B cell (primary cell): ENCODE measurements around the gene IQSEC3. TPM values are rescaled to one million over a fixed set of nuclear protein-coding genes. Genes with fewer than 3 reads are reported as not detected.

Experiments used
- ATAC-seq: fragments of 200-7000 bp; cut with Tn5 transposase; one replicate; pipeline ENCODE4 v1.10.0; 2021; ENCODE audit warnings: low read depth, mild to moderate bottlenecking, moderate number of reproducible peaks, moderate library complexity
- CTCF ChIA-PET: fragments of 350-600 bp; sonication (Branson Sonifier 250); formaldehyde crosslinking; loops from one replicate; lab custom pipeline; 2021; ENCODE audit warnings: antibody characterized with exemption, inconsistent platforms; lab: Charles Lee
- POLR2A ChIA-PET: fragments of 350-600 bp; sonication (Branson Sonifier 250); formaldehyde crosslinking; loops from one replicate; lab custom pipeline; 2021; ENCODE audit warnings: antibody characterized with exemption; lab: Charles Lee
- DNase-seq: peaks from one replicate; pipeline ENCODE4 v3.0.0; 2013
- H2AFZ ChIP-seq: 2 replicates; pipeline ENCODE4 v1.6.1; 2012; ENCODE audit warnings: mild to moderate bottlenecking, low read depth, low read length; ENCODE audit not compliant: insufficient read depth, poor library complexity, severe bottlenecking
- H3K27ac ChIP-seq, 2 donors: 1 replicate in 1 of 2; 2 replicates in 1 of 2; pipeline ENCODE4 v1.5.1; 2012 to 2013; ENCODE audit warnings: low read length in 2 of 2, mild to moderate bottlenecking in 2 of 2, moderate library complexity in 1 of 2
- H3K27me3 ChIP-seq, 4 experiments: fragments of 200-600 bp in 1 of 4; sonication (generic) in 1 of 4; replicated peaks in 1 of 4; 1 replicate in 2 of 4; 2 replicates in 2 of 4; pipeline versions ENCODE4 v1.6.1 to v1.7.0; 2013 to 2016; ENCODE audit warnings: low read length in 3 of 4, mild to moderate bottlenecking in 2 of 4, mixed read lengths in 1 of 4, moderate library complexity in 1 of 4; ENCODE audit not compliant: insufficient read depth in 4 of 4, control insufficient read depth in 3 of 4; ENCODE audit errors: control extremely low read depth in 1 of 4
- H3K36me3 ChIP-seq, 2 experiments: replicated peaks in 1 of 2; 1 replicate in 1 of 2; 2 replicates in 1 of 2; pipeline versions ENCODE4 v1.6.1 to v1.7.1; 2013; ENCODE audit warnings: low read length in 1 of 2; ENCODE audit not compliant: insufficient read depth in 2 of 2, control insufficient read depth in 1 of 2; ENCODE audit errors: control extremely low read depth in 1 of 2, extremely low read depth in 1 of 2
- H3K4me1 ChIP-seq, 2 donors: fragments of 200-600 bp in 1 of 2; sonication (generic) in 1 of 2; 1 replicate in 1 of 2; 2 replicates in 1 of 2; pipeline versions ENCODE4 v1.5.1 to v1.6.1; 2013 to 2017; ENCODE audit warnings: low read length in 2 of 2; ENCODE audit not compliant: control insufficient read depth in 2 of 2, insufficient read depth in 2 of 2
- H3K4me2 ChIP-seq: replicated peaks from 2 replicates; pipeline ENCODE3; 2012; ENCODE audit warnings: mild to moderate bottlenecking, low read depth, low read length; ENCODE audit not compliant: poor library complexity, severe bottlenecking
- H3K4me3 ChIP-seq, 5 experiments: fragments of 200-600 bp in 1 of 5; sonication (generic) in 1 of 5; 1 replicate in 3 of 5; 2 replicates in 2 of 5; pipeline versions ENCODE4 v1.5.1 to v1.7.0; 2011 to 2016; ENCODE audit warnings: low read length in 4 of 5, mild to moderate bottlenecking in 4 of 5, low read depth in 2 of 5, control low read depth in 1 of 5, moderate library complexity in 1 of 5; ENCODE audit not compliant: insufficient read depth in 1 of 5; ENCODE audit errors: control extremely low read depth in 1 of 5, extremely low read depth in 1 of 5
- H3K79me2 ChIP-seq: fragments of 200-600 bp; sonication (generic); one replicate; pipeline ENCODE4 v1.6.0; 2016; ENCODE audit warnings: low read length; ENCODE audit not compliant: control insufficient read depth, insufficient read depth
- H3K9ac ChIP-seq: fragments of 200-600 bp; sonication (generic); 2 replicates; pipeline ENCODE4 v1.6.1; 2017; ENCODE audit warnings: mild to moderate bottlenecking, low read length, moderate library complexity
- H3K9me3 ChIP-seq, 3 donors: one replicate each; pipeline versions ENCODE4 v1.6.1 to v1.7.1; 2013; ENCODE audit warnings: low read length in 2 of 3; ENCODE audit not compliant: control insufficient read depth in 2 of 3, insufficient read depth in 1 of 3; ENCODE audit errors: control extremely low read depth in 1 of 3
- H4K20me1 ChIP-seq: 2 replicates; pipeline ENCODE4 v1.6.0; 2012; ENCODE audit warnings: mild to moderate bottlenecking, low read length; ENCODE audit not compliant: insufficient read depth, control insufficient read depth, poor library complexity, severe bottlenecking
- H3K27ac Mint-ChIP-seq: one replicate; pipeline ENCODE4 v1.8.0; 2021; ENCODE audit warnings: mixed read lengths
- H3K27me3 Mint-ChIP-seq: one replicate; pipeline ENCODE4 v1.8.0; 2021; ENCODE audit warnings: mixed read lengths
- H3K4me1 Mint-ChIP-seq: one replicate; pipeline ENCODE4 v1.8.0; 2021; ENCODE audit warnings: mixed read lengths
- H3K4me3 Mint-ChIP-seq: one replicate; pipeline ENCODE4 v1.8.0; 2021; ENCODE audit warnings: mixed read lengths
- H3K9me3 Mint-ChIP-seq: one replicate; pipeline ENCODE4 v1.8.0; 2022; ENCODE audit warnings: mixed read lengths; ENCODE audit not compliant: insufficient read depth
- EZH2 ChIP-seq: IDR thresholded peaks from 2 replicates; pipeline ENCODE4 v1.6.1; 2012; ENCODE audit warnings: borderline replicate concordance, low read depth, mild to moderate bottlenecking, moderate library complexity, low read length; ENCODE audit not compliant: insufficient read depth, poor library complexity, severe bottlenecking
- WGBS: methylation state at CpG from one replicate; pipeline ENCODE4 v1.1.5; 2013; ENCODE audit warnings: missing lambda C conversion rate; ENCODE audit not compliant: insufficient coverage; 5-methylcytosine and 5-hydroxymethylcytosine counted together
- intact Hi-C: fragments of 100-400 bp; cut with micrococcal nuclease; formaldehyde crosslinking; loops from one replicate; pipeline ENCODE4 v1.10.0; 2022
- polyA plus RNA-seq: library from polyadenylated mRNA; depleted of rRNA; stranded (reverse); fragments of >200 nt; gene quantifications from 2 replicates; pipeline ENCODE4 v1.2.3, GENCODE V29; 2012
- total RNA-seq, 2 donors: library from RNA; stranded (reverse); fragments of 120-200 nt in 1 of 2; gene quantifications; 1 replicate in 1 of 2; 2 replicates in 1 of 2; pipeline versions ENCODE4 v1.2.3 to v1.2.4, GENCODE V29; 2013 to 2022
- TF ChIP-seq, protein P1 (sequence below): fragments of 200-600 bp; IDR thresholded peaks from one replicate; pipeline ENCODE4 v1.8.0; 2022; ENCODE audit warnings: antibody characterized with exemption, mild to moderate bottlenecking

Gene IQSEC3
- total and polyA plus RNA-seq, 2 donors (not counting 1 experiment from before 2014, with no cell fraction given) = 0.01 to 1.8 TPM

DNA sequence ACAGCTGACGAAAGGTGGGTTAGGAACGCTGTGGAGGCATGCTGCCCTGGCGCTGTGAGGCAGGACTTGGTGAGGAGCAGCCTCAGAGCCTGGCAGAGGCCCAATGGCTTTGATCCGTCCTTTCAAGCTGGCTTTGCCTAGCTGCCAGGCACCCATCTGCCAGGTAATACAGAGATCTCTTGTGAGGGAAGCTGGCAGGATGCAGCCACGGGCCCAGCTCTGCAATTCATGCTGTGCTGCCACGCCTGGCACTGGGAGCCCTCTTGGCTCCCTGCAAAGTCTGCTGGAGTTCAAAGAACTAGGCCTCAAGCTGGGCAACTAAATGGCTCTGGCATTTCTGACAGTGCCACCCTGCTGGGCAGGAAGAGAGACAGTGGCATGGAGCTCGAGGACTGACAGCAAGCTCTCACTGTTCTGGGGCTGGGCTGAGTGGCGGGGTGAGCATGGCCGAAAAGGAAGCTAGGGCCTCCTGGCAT, 18.7 kb downstream of the IQSEC3 start:
- H3K27ac Mint-ChIP-seq = no peak overlapping the region

DNA sequence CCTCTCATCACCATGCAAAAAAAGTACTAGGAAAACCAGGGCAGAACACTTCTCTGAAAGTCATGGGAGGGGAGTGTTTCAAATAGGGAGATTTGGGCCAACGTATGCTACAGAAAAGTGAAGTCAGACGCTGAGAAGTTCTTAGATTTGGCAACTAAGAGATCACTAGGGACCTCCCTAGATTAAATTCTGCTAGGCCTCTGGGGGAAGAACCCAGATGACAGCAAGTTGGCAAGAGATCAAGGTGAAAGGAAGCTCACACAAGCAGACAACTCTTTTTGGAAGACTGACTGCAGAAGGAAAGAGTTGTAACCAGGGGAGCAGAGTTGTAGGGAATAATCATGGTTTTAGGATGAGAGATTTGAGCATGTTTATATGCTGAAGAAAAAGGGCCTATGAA, 20.7 kb downstream of the IQSEC3 start:
- H3K27ac Mint-ChIP-seq = no peak overlapping the region
- no peaks in the 10 kb centered on the region for H4K20me1 ChIP-seq
- H3K27me3 Mint-ChIP-seq = peaks cover 20% of the 10 kb centered on the region
- H3K9me3 ChIP-seq = peaks cover 5 to 19% (median 5%) of the 10 kb centered on the region in 3 donors
- H3K9ac ChIP-seq = no peak overlapping the region
- CTCF ChIA-PET = no interaction called here
- peaks cover 0 to 7% (median 0%) of the 10 kb centered on the region in 4 experiments for H3K27me3 ChIP-seq
- TF ChIP-seq, protein P1, sequence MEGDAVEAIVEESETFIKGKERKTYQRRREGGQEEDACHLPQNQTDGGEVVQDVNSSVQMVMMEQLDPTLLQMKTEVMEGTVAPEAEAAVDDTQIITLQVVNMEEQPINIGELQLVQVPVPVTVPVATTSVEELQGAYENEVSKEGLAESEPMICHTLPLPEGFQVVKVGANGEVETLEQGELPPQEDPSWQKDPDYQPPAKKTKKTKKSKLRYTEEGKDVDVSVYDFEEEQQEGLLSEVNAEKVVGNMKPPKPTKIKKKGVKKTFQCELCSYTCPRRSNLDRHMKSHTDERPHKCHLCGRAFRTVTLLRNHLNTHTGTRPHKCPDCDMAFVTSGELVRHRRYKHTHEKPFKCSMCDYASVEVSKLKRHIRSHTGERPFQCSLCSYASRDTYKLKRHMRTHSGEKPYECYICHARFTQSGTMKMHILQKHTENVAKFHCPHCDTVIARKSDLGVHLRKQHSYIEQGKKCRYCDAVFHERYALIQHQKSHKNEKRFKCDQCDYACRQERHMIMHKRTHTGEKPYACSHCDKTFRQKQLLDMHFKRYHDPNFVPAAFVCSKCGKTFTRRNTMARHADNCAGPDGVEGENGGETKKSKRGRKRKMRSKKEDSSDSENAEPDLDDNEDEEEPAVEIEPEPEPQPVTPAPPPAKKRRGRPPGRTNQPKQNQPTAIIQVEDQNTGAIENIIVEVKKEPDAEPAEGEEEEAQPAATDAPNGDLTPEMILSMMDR = no peak
- no peak for TF ChIP-seq EZH2
- H3K9me3 Mint-ChIP-seq = no peaks in the 10 kb centered on the region
- DNase-seq (no peak), ATAC-seq (no peak)
- WGBS = 71% methylated on average over 2 of the region's 2 CpGs
- no peak overlapping the region for H3K27ac ChIP-seq
- intact Hi-C loops = no loop called here
- no peak overlapping the region for H2AFZ ChIP-seq
- H3K4me3 ChIP-seq = no peak overlapping the region
- POLR2A ChIA-PET = no interaction called here
- H3K36me3 ChIP-seq = no peaks in the 10 kb centered on the region
- no peak overlapping the region for H3K4me3 Mint-ChIP-seq
- no peaks in the 10 kb centered on the region for H3K4me1 Mint-ChIP-seq
- no peak overlapping the region for H3K4me2 ChIP-seq
- no peaks in the 10 kb centered on the region for H3K4me1 ChIP-seq
- H3K79me2 ChIP-seq = no peaks in the 10 kb centered on the region

More for the DNA sequence above, 18.7 kb downstream of the IQSEC3 start:
- TF ChIP-seq, protein P1 = no peak
- TF ChIP-seq EZH2 = no peak
- POLR2A ChIA-PET = no interaction called here
- Histone ChIP-seq H2AFZ (no peak overlapping the region), H3K79me2 (no peaks in the 10 kb centered on the region), H3K9ac (no peak overlapping the region), H3K27me3 (peaks cover 0 to 17% (median 2%) of the 10 kb centered on the region in 4 experiments), H3K4me2 (no peak overlapping the region), H3K9me3 (peaks cover 2 to 5% (median 3%) of the 10 kb centered on the region in 3 donors), H3K27ac (no peak overlapping the region), H3K4me3 (no peak overlapping the region), H3K36me3 (no peaks in the 10 kb centered on the region), H4K20me1 (no peaks in the 10 kb centered on the region), H3K4me1 (no peaks in the 10 kb centered on the region)
- H3K27me3 Mint-ChIP-seq = peaks cover 35% of the 10 kb centered on the region
- H3K9me3 Mint-ChIP-seq = no peaks in the 10 kb centered on the region
- intact Hi-C loops = no loop called here
- WGBS = 51% methylated on average over 9 of the region's 9 CpGs
- CTCF ChIA-PET = no interaction called here
- ATAC-seq (no peak), DNase-seq (no peak)
- no peak overlapping the region for H3K4me3 Mint-ChIP-seq
- no peaks in the 10 kb centered on the region for H3K4me1 Mint-ChIP-seq
